ENCODE data around the gene HIVEP3. TPM values are rescaled to one million over a fixed set of nuclear protein-coding genes. Genes with fewer than 3 reads are reported as not detected.

HIVEP3 gene
- total RNA-seq, 1 donor from 2014 or later: 76.7 TPM

GRCh38 chr1:41538741-41539417, 379.8 kb downstream of the HIVEP3 start:
- no peak for DNase-seq (ENCODE audit: low spot score)
- peaks cover 49% of the 10 kb centered on the region for H3K36me3 Mint-ChIP-seq (ENCODE audit: low read depth)
- peaks cover 1% of the 10 kb centered on the region for H3K27me3 Mint-ChIP-seq (ENCODE audit: insufficient read depth)
- H3K4me3 Mint-ChIP-seq: no peak overlapping the region
- no peaks in the 10 kb centered on the region for H3K9me3 Mint-ChIP-seq
- intact Hi-C loops (cut with micrococcal nuclease): no loop called here
- no peak overlapping the region for H3K27ac Mint-ChIP-seq
- peaks cover 13% of the 10 kb centered on the region for H3K4me1 Mint-ChIP-seq (ENCODE audit: low read depth)

- peaks cover 13% of the 10 kb centered on the region for H3K4me1 Mint-ChIP-seq (ENCODE audit: low read depth)
- no peak overlapping the region for H3K4me3 Mint-ChIP-seq
- intact Hi-C loops (cut with micrococcal nuclease): no loop called here
- DNase-seq (ENCODE audit: low spot score): no peak
- peaks cover 57% of the 10 kb centered on the region for H3K36me3 Mint-ChIP-seq (ENCODE audit: low read depth)
- H3K9me3 Mint-ChIP-seq: no peaks in the 10 kb centered on the region
- peaks cover 1% of the 10 kb centered on the region for H3K27me3 Mint-ChIP-seq (ENCODE audit: insufficient read depth)
- peak overlapping the region; percentile 25 for H3K27ac Mint-ChIP-seq
Measured at GRCh38 chr1:41537788-41538351, 380.9 kb downstream of the HIVEP3 start.

DNA sequence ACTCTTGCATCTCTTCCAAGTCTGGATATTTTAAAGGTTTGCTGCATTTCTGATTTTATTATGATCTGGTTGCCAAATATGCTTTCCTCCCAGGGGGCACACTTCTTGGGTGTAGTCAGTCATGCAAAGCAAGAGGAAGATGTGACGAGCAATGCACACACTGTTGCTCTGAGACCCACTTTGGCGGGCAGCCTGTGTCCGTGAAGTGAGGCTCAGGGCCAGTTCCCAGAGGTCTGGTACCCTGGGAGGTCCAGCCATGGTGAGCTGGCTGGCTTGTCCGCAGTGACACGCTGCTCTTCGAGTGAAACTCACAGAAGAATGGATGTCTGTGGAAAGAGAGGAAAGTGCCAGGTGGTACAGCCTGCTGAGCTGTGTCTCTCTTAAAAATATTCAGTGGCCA, 381.5 kb downstream of the HIVEP3 start:
- peaks cover 58% of the 10 kb centered on the region for H3K36me3 Mint-ChIP-seq (ENCODE audit: low read depth)
- peaks cover 1% of the 10 kb centered on the region for H3K27me3 Mint-ChIP-seq (ENCODE audit: insufficient read depth)
- H3K4me1 Mint-ChIP-seq (ENCODE audit: low read depth): peaks cover 13% of the 10 kb centered on the region
- H3K9me3 Mint-ChIP-seq: no peaks in the 10 kb centered on the region
- intact Hi-C loops (cut with micrococcal nuclease): no loop called here
- no peak overlapping the region for H3K27ac Mint-ChIP-seq
- DNase-seq (ENCODE audit: low spot score): no peak
- no peak overlapping the region for H3K4me3 Mint-ChIP-seq

- DNase-seq (ENCODE audit: low spot score): no peak
- H3K9me3 Mint-ChIP-seq: no peaks in the 10 kb centered on the region
- H3K4me1 Mint-ChIP-seq (ENCODE audit: low read depth): peaks cover 9% of the 10 kb centered on the region
- intact Hi-C loops (cut with micrococcal nuclease): no loop called here
- H3K36me3 Mint-ChIP-seq (ENCODE audit: low read depth): peaks cover 55% of the 10 kb centered on the region
- peaks cover 1% of the 10 kb centered on the region for H3K27me3 Mint-ChIP-seq (ENCODE audit: insufficient read depth)
- H3K4me3 Mint-ChIP-seq: no peak overlapping the region
- no peak overlapping the region for H3K27ac Mint-ChIP-seq
Measured at GRCh38 chr1:41536361-41536802, 382.3 kb downstream of the HIVEP3 start.

DNA sequence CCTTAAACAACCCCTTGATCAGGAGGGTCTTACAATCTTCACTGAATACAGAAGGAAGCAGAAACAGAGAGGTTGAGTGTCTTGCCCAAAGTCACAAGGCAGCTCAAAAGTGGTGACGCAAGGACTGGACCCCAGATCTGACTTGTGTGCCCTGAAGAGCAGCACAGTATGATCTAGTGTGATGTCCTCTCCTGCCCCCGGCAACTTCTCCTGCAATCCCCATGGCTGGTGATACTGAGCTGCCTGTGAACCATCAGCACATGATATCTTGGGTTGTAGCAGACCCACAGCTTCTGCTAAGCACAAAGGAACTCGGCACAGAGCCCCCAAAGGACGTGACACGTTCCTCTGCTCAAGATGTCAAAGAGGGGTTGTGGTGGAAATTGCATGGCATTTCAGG, 383.0 kb downstream of the HIVEP3 start:
- peaks cover under 1% of the 10 kb centered on the region for H3K27me3 Mint-ChIP-seq (ENCODE audit: insufficient read depth)
- intact Hi-C loops (cut with micrococcal nuclease): no loop called here
- H3K36me3 Mint-ChIP-seq (ENCODE audit: low read depth): peaks cover 55% of the 10 kb centered on the region
- peaks cover 10% of the 10 kb centered on the region for H3K4me1 Mint-ChIP-seq (ENCODE audit: low read depth)
- H3K27ac Mint-ChIP-seq: peak overlapping the region; percentile 32
- no peak for DNase-seq (ENCODE audit: low spot score)
- H3K4me3 Mint-ChIP-seq: no peak overlapping the region
- H3K9me3 Mint-ChIP-seq: peaks cover 5% of the 10 kb centered on the region

GRCh38 chr1:41535276-41535675, 383.4 kb downstream of the HIVEP3 start:
- Mint-ChIP-seq H3K4me1 (ENCODE audit: low read depth) (peaks cover 14% of the 10 kb centered on the region), H3K27ac (peak overlapping the region; percentile 32), H3K27me3 (ENCODE audit: insufficient read depth) (no peaks in the 10 kb centered on the region), H3K9me3 (peaks cover 9% of the 10 kb centered on the region), H3K4me3 (no peak overlapping the region), H3K36me3 (ENCODE audit: low read depth) (peaks cover 56% of the 10 kb centered on the region)
- intact Hi-C loops (cut with micrococcal nuclease): no loop called here
- no peak for DNase-seq (ENCODE audit: low spot score)

GRCh38 chr1:41534181-41535076, 384.3 kb downstream of the HIVEP3 start:
- intact Hi-C loops (cut with micrococcal nuclease): no loop called here
- Mint-ChIP-seq H3K9me3 (peaks cover 15% of the 10 kb centered on the region), H3K36me3 (ENCODE audit: low read depth) (peaks cover 59% of the 10 kb centered on the region), H3K4me3 (no peak overlapping the region), H3K27ac (no peak overlapping the region), H3K27me3 (ENCODE audit: insufficient read depth) (no peaks in the 10 kb centered on the region), H3K4me1 (ENCODE audit: low read depth) (peaks cover 14% of the 10 kb centered on the region)
- no peak for DNase-seq (ENCODE audit: low spot score)

- Mint-ChIP-seq H3K27ac (peak overlapping the region; percentile 41), H3K36me3 (ENCODE audit: low read depth) (peaks cover 59% of the 10 kb centered on the region), H3K4me1 (ENCODE audit: low read depth) (peaks cover 14% of the 10 kb centered on the region), H3K4me3 (no peak overlapping the region), H3K27me3 (ENCODE audit: insufficient read depth) (no peaks in the 10 kb centered on the region), H3K9me3 (peaks cover 15% of the 10 kb centered on the region)
- DNase-seq (ENCODE audit: low spot score): no peak
- intact Hi-C loops (cut with micrococcal nuclease): no loop called here
Measured at GRCh38 chr1:41533731-41534080, 385.0 kb downstream of the HIVEP3 start.

GRCh38 chr1:41533016-41533730, 385.5 kb downstream of the HIVEP3 start:
- intact Hi-C loops (cut with micrococcal nuclease): no loop called here
- Mint-ChIP-seq H3K4me3 (no peak overlapping the region), H3K9me3 (peaks cover 15% of the 10 kb centered on the region), H3K4me1 (ENCODE audit: low read depth) (peaks cover 14% of the 10 kb centered on the region), H3K36me3 (ENCODE audit: low read depth) (peaks cover 59% of the 10 kb centered on the region), H3K27ac (peak overlapping the region; percentile 41), H3K27me3 (ENCODE audit: insufficient read depth) (no peaks in the 10 kb centered on the region)
- no peak for DNase-seq (ENCODE audit: low spot score)

GRCh38 chr1:41532206-41532975, 386.3 kb downstream of the HIVEP3 start:
- DNase-seq (ENCODE audit: low spot score): no peak
- H3K27me3 Mint-ChIP-seq (ENCODE audit: insufficient read depth): no peaks in the 10 kb centered on the region
- no peak overlapping the region for H3K4me3 Mint-ChIP-seq
- H3K27ac Mint-ChIP-seq: peak overlapping the region; percentile 11
- peaks cover 14% of the 10 kb centered on the region for H3K4me1 Mint-ChIP-seq (ENCODE audit: low read depth)
- intact Hi-C loops (cut with micrococcal nuclease): no loop called here
- H3K9me3 Mint-ChIP-seq: peaks cover 15% of the 10 kb centered on the region
- H3K36me3 Mint-ChIP-seq (ENCODE audit: low read depth): peaks cover 58% of the 10 kb centered on the region

- Mint-ChIP-seq H3K27ac (peak overlapping the region; percentile 40), H3K27me3 (ENCODE audit: insufficient read depth) (no peaks in the 10 kb centered on the region), H3K4me3 (no peak overlapping the region), H3K36me3 (ENCODE audit: low read depth) (peaks cover 51% of the 10 kb centered on the region), H3K9me3 (peaks cover 15% of the 10 kb centered on the region), H3K4me1 (ENCODE audit: low read depth) (peaks cover 8% of the 10 kb centered on the region)
- no peak for DNase-seq (ENCODE audit: low spot score)
- intact Hi-C loops (cut with micrococcal nuclease): no loop called here
Measured at GRCh38 chr1:41530411-41530810, 388.3 kb downstream of the HIVEP3 start.

All from activated T-helper 1 cell treated with anti-CD3 and anti-CD28 coated beads, Interleukin-12 subunit alpha, Interleukin-12 subunit beta, Interleukin-2, Interleukin-4 antibody, amounts not matched to agents 30 ng/mL and 10 ng/mL and 1 ng/mL, durations not matched to agents 14 hours and 24 hours and 36 hours (primary cell).